Measurements from ENCODE around the gene PTPRN2. TPM values are rescaled to one million over a fixed set of nuclear protein-coding genes. Genes with fewer than 3 reads are reported as not detected.

The PTPRN2 gene
- total RNA-seq, 2 donors from 2014 or later, result 0.72 to 0.79 TPM

- no peak for DNase-seq
- Mint-ChIP-seq H3K4me1 (ENCODE audit: low read depth) (no peaks in the 10 kb centered on the region), H3K36me3 (ENCODE audit: insufficient read depth in 2 of 2) (peaks cover 8 to 9% of the 10 kb centered on the region in 2 donors), H3K27ac (no peak overlapping the region), H3K4me3 (no peak overlapping the region), H3K27me3 (ENCODE audit: low read depth) (no peaks in the 10 kb centered on the region), H3K9me3 (peaks cover 15 to 16% of the 10 kb centered on the region in 2 donors)
- no peak for ATAC-seq (replicated peaks in 1 of 2)
Measured at GRCh38 chr7:158289761-158290523, 297.7 kb downstream of the PTPRN2 start.

GRCh38 chr7:158289231-158289630, 298.4 kb downstream of the PTPRN2 start:
- Mint-ChIP-seq H3K4me3 (no peak overlapping the region), H3K36me3 (ENCODE audit: insufficient read depth in 2 of 2) (peaks cover 8 to 9% of the 10 kb centered on the region in 2 donors), H3K27me3 (ENCODE audit: low read depth) (no peaks in the 10 kb centered on the region), H3K27ac (no peak overlapping the region), H3K9me3 (peaks cover 15 to 16% of the 10 kb centered on the region in 2 donors), H3K4me1 (ENCODE audit: low read depth) (no peaks in the 10 kb centered on the region)
- ATAC-seq (replicated peaks in 1 of 2) (no peak), DNase-seq (no peak)

GRCh38 chr7:158286210-158286609, 301.4 kb downstream of the PTPRN2 start:
- Mint-ChIP-seq H3K27me3 (ENCODE audit: low read depth) (no peaks in the 10 kb centered on the region), H3K27ac (no peak overlapping the region), H3K9me3 (peaks cover 12 to 15% of the 10 kb centered on the region in 2 donors), H3K4me3 (no peak overlapping the region), H3K4me1 (ENCODE audit: low read depth) (no peaks in the 10 kb centered on the region), H3K36me3 (ENCODE audit: insufficient read depth in 2 of 2) (peaks cover 8 to 9% of the 10 kb centered on the region in 2 donors)
- no peak for ATAC-seq (replicated peaks in 1 of 2)
- DNase-seq, result no peak

- Mint-ChIP-seq H3K27ac (no peak overlapping the region), H3K36me3 (ENCODE audit: insufficient read depth in 2 of 2) (peaks cover 8 to 9% of the 10 kb centered on the region in 2 donors), H3K4me3 (no peak overlapping the region), H3K4me1 (ENCODE audit: low read depth) (no peaks in the 10 kb centered on the region), H3K27me3 (ENCODE audit: low read depth) (no peaks in the 10 kb centered on the region), H3K9me3 (peaks cover 12 to 13% of the 10 kb centered on the region in 2 donors)
- no peak for DNase-seq
- no peak for ATAC-seq (replicated peaks in 1 of 2)
Measured at GRCh38 chr7:158285383-158285770, 302.2 kb downstream of the PTPRN2 start.

DNA sequence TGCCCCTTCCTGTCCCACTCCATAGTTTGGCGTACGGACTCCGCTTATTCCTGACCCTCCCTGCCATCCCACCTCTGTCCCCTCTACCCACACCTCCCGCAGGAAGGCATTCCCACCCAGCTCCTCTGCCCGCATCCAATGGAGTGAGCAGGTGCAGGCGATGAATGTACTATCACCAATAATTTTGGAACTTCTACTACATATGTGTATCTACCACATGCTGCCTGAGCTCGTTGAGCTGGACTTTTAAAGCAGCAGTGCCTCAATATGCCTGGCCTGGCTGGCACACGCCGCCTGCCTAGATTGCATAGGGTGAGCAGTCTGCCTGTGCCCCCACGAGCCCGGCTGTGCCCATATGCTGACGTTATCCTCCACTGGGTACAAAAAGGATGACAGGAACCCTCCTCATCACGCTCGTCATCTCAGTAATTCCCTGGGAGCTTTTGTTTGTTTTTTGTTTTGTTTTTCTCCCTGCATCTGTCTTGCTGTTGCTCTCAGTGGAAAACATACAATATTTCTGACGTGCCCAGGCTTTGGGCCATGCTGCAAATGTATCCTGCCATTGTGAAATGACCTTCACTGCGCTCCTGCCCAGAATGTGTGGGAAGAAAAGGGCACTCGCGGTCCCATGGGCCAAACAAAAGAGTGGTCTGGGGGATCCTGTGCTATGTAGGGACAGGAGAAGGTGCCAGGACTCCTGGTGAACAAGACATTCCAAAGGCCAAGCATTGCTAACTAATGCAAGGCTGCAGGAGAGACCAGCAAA, 302.8 kb downstream of the PTPRN2 start:
- no peak overlapping the region for H3K4me3 Mint-ChIP-seq
- H3K27ac Mint-ChIP-seq, result no peak overlapping the region
- H3K9me3 Mint-ChIP-seq, result peaks cover 12 to 13% of the 10 kb centered on the region in 2 donors
- peaks cover 8 to 9% of the 10 kb centered on the region in 2 donors for H3K36me3 Mint-ChIP-seq (ENCODE audit: insufficient read depth in 2 of 2)
- H3K27me3 Mint-ChIP-seq (ENCODE audit: low read depth), result no peaks in the 10 kb centered on the region
- ATAC-seq (replicated peaks in 1 of 2), result no peak
- H3K4me1 Mint-ChIP-seq (ENCODE audit: low read depth), result no peaks in the 10 kb centered on the region
- DNase-seq, result no peak

DNA sequence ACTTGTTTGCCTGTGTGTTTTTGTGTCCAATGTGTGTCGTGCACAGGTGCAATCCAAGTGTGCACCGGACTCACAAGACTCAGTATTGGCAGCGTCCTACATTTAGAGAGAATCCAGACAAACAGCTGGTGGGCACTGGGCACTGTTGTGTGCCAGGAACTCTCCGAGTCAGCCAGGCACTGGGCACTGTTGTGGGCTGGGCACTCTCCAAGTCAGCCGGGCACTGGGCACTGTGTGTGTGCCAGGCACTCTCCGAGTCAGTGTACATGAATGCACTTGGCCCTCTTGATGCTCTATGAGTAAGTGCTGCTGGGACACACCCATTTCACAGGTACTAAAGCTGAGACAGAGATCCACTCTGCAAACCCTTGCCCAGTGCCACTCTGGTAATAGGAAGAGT, 303.5 kb downstream of the PTPRN2 start:
- Mint-ChIP-seq H3K27me3 (ENCODE audit: low read depth) (no peaks in the 10 kb centered on the region), H3K27ac (no peak overlapping the region), H3K4me1 (ENCODE audit: low read depth) (no peaks in the 10 kb centered on the region), H3K4me3 (no peak overlapping the region), H3K9me3 (peaks cover 6 to 8% of the 10 kb centered on the region in 2 donors), H3K36me3 (ENCODE audit: insufficient read depth in 2 of 2) (peaks cover 4 to 5% of the 10 kb centered on the region in 2 donors)
- no peak for DNase-seq
- no peak for ATAC-seq (replicated peaks in 1 of 2)

- H3K9me3 Mint-ChIP-seq, result peaks cover 3 to 4% of the 10 kb centered on the region in 2 donors
- H3K4me3 Mint-ChIP-seq, result no peak overlapping the region
- no peak overlapping the region for H3K27ac Mint-ChIP-seq
- DNase-seq (no peak), ATAC-seq (replicated peaks in 1 of 2) (no peak)
- no peaks in the 10 kb centered on the region for H3K27me3 Mint-ChIP-seq (ENCODE audit: low read depth)
- no peaks in the 10 kb centered on the region for H3K4me1 Mint-ChIP-seq (ENCODE audit: low read depth)
- H3K36me3 Mint-ChIP-seq (ENCODE audit: insufficient read depth in 2 of 2), result peaks cover 2 to 3% of the 10 kb centered on the region in 2 donors
Measured at GRCh38 chr7:158283016-158283974, 304.3 kb downstream of the PTPRN2 start.

- H3K27ac Mint-ChIP-seq, result no peak overlapping the region
- ATAC-seq (replicated peaks in 1 of 2), result no peak
Measured at GRCh38 chr7:158282461-158283001, 305.1 kb downstream of the PTPRN2 start.

GRCh38 chr7:158281441-158281840, 306.2 kb downstream of the PTPRN2 start:
- H3K27ac Mint-ChIP-seq, result no peak overlapping the region

More at GRCh38 chr7:158282461-158283001, 305.1 kb downstream of the PTPRN2 start:
- Mint-ChIP-seq H3K4me1 (ENCODE audit: low read depth) (no peaks in the 10 kb centered on the region), H3K9me3 (peaks cover 0 to 3% of the 10 kb centered on the region in 2 donors), H3K36me3 (ENCODE audit: insufficient read depth in 2 of 2) (peaks cover 1 to 2% of the 10 kb centered on the region in 2 donors), H3K4me3 (no peak overlapping the region), H3K27me3 (ENCODE audit: low read depth) (no peaks in the 10 kb centered on the region)
- no peak for DNase-seq

GRCh38 chr7:158280448-158281144, 307.0 kb downstream of the PTPRN2 start:
- ATAC-seq (replicated peaks in 1 of 2) (no peak), DNase-seq (no peak)
- H3K27ac Mint-ChIP-seq, result no peak overlapping the region
- H3K4me3 Mint-ChIP-seq, result no peak overlapping the region
- H3K36me3 Mint-ChIP-seq (ENCODE audit: insufficient read depth in 2 of 2), result no peaks in the 10 kb centered on the region
- H3K27me3 Mint-ChIP-seq (ENCODE audit: low read depth), result no peaks in the 10 kb centered on the region
- H3K4me1 Mint-ChIP-seq (ENCODE audit: low read depth), result no peaks in the 10 kb centered on the region
- peaks cover 0 to 1% of the 10 kb centered on the region in 2 donors for H3K9me3 Mint-ChIP-seq

More at GRCh38 chr7:158281441-158281840, 306.2 kb downstream of the PTPRN2 start:
- H3K4me3 Mint-ChIP-seq, result no peak overlapping the region
- H3K4me1 Mint-ChIP-seq (ENCODE audit: low read depth), result no peaks in the 10 kb centered on the region
- no peak for DNase-seq
- H3K36me3 Mint-ChIP-seq (ENCODE audit: insufficient read depth in 2 of 2), result peaks cover 0 to 1% of the 10 kb centered on the region in 2 donors
- no peak for ATAC-seq (replicated peaks in 1 of 2)
- H3K27me3 Mint-ChIP-seq (ENCODE audit: low read depth), result no peaks in the 10 kb centered on the region
- peaks cover 0 to 1% of the 10 kb centered on the region in 2 donors for H3K9me3 Mint-ChIP-seq

DNA sequence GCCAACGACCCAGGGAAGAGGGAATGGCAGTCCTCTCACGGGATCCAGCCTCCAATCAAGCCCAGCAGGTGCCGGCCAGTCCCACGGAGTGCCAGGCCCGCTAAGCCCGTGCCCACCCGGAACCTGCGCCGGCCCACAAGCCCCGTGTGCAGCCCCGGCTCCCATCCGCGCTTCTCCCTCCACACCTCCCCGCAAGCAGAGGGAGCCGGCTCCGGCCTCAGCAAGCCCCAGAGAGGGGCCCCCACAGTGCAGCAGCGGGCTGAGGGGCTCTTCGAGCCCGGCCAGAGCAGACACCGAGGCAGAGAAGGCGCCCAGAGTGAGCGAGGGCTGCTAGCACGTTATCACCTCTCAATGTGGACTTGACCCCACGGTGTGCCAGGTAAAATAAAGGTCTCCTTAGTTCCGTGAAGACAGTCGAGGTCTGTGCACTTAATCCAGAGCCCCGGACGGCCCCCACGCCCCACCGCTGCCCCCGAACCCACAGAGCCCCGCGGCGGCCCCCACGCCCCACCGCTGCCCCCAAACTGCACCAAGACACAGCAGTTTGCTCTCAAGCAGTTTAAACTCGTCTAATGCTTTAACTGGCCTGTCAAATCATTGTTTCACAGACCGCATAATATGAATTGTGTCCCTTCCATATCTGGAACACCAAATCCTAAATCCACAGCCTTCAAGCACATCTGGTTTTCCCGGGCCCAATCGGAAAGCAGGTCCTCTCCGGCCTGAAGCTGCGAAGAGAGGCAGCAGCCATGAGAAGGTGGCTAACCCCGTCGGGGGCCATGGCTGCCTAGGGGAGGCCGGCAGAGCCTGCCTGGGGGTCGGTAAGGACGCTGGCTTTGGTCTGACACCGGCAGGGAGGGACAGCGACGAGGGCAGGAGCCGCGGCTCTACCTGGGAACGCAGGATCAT, 307.8 kb downstream of the PTPRN2 start:
- Mint-ChIP-seq H3K4me1 (ENCODE audit: low read depth) (no peaks in the 10 kb centered on the region), H3K36me3 (ENCODE audit: insufficient read depth in 2 of 2) (no peaks in the 10 kb centered on the region), H3K9me3 (no peaks in the 10 kb centered on the region), H3K27ac (no peak overlapping the region), H3K4me3 (no peak overlapping the region), H3K27me3 (ENCODE audit: low read depth) (no peaks in the 10 kb centered on the region)
- DNase-seq (no peak), ATAC-seq (replicated peaks in 1 of 2) (no peak)
